Colonic mucosa (tissue), 4 donors: ENCODE results near the gene HORMAD2. TPM values are rescaled to one million over a fixed set of nuclear protein-coding genes. Genes with fewer than 3 reads are reported as not detected.

Source experiments
- DNase-seq: peaks from one replicate; pipeline ENCODE4 v3.0.0-alpha.2; 2020
- H3K27ac ChIP-seq: fragments of 200-600 bp; one replicate; pipeline ENCODE4 v1.8.0; 2021
- H3K27me3 ChIP-seq: fragments of 200-600 bp; one replicate; pipeline ENCODE4 v1.8.0; 2021
- H3K36me3 ChIP-seq: fragments of 200-600 bp; one replicate; pipeline ENCODE4 v1.8.0; 2021
- H3K4me1 ChIP-seq: fragments of 200-600 bp; one replicate; pipeline ENCODE4 v1.8.0; 2021; ENCODE audit warnings: mild to moderate bottlenecking
- H3K4me3 ChIP-seq: fragments of 200-600 bp; one replicate; pipeline ENCODE4 v1.8.0; 2021
- H3K9ac ChIP-seq, 2 donors: one replicate each; pipeline ENCODE4 v1.7.0; 2013; ENCODE audit warnings: control low read depth in 2 of 2, low read depth in 2 of 2, low read length in 2 of 2
- H3K9me3 ChIP-seq: fragments of 200-600 bp; one replicate; pipeline ENCODE4 v1.8.0; 2021
- intact Hi-C: fragments of 100-400 bp; cut with DNase I; formaldehyde crosslinking; loops from one replicate; pipeline ENCODE4 v1.14.1; 2022
- total RNA-seq, 2 donors: library from RNA; stranded (reverse); fragmentation: NEBNext Ultra II Directional in 1 of 2; extraction: Animal tissue kit (Norgen Biotek cat#: 25700) in 1 of 2; gene quantifications; one replicate each; pipeline ENCODE4 v1.2.1, GENCODE V29; 2021
- TF ChIP-seq, protein P1 (sequence below): fragments of 200-600 bp; IDR thresholded peaks from one replicate; pipeline ENCODE4 v1.8.0; 2022; ENCODE audit warnings: antibody characterized with exemption, mild to moderate bottlenecking
- donor health status: healthy.
- donor health status: DM: no; HTN: no; CAD: no.
- donor health status: DM: no; HTN: no; CAD: no.

Gene HORMAD2
- total RNA-seq, 2 donors from 2014 or later = not detected

DNA sequence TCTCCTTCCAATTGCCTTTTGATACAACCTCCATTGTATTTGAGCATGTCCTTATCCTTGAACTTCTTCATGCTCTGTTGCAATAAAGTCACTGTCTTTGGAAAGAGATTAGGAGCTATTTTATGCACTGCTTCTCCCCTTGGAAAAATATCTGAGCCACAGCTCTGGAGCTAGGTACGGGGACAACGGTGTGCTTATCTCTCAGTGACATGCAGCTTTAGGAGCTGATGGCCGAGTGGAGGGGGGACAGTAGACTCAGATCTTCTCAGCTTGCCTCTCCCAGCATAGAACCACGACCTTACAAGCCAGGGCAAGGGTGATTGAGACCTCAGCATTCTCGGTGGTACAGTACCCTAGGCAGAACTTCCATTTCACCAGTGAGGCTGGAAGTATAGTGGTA, 64.1 kb downstream of the HORMAD2 start:
- DNase-seq = no peak
- Histone ChIP-seq H3K27ac (no peak overlapping the region), H3K27me3 (no peaks in the 10 kb centered on the region), H3K4me3 (no peak overlapping the region), H3K4me1 (no peaks in the 10 kb centered on the region), H3K36me3 (no peaks in the 10 kb centered on the region), H3K9me3 (no peaks in the 10 kb centered on the region), H3K9ac (no peak overlapping the region)
- TF ChIP-seq, protein P1, sequence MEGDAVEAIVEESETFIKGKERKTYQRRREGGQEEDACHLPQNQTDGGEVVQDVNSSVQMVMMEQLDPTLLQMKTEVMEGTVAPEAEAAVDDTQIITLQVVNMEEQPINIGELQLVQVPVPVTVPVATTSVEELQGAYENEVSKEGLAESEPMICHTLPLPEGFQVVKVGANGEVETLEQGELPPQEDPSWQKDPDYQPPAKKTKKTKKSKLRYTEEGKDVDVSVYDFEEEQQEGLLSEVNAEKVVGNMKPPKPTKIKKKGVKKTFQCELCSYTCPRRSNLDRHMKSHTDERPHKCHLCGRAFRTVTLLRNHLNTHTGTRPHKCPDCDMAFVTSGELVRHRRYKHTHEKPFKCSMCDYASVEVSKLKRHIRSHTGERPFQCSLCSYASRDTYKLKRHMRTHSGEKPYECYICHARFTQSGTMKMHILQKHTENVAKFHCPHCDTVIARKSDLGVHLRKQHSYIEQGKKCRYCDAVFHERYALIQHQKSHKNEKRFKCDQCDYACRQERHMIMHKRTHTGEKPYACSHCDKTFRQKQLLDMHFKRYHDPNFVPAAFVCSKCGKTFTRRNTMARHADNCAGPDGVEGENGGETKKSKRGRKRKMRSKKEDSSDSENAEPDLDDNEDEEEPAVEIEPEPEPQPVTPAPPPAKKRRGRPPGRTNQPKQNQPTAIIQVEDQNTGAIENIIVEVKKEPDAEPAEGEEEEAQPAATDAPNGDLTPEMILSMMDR = no peak
- intact Hi-C loops = no loop called here

DNA sequence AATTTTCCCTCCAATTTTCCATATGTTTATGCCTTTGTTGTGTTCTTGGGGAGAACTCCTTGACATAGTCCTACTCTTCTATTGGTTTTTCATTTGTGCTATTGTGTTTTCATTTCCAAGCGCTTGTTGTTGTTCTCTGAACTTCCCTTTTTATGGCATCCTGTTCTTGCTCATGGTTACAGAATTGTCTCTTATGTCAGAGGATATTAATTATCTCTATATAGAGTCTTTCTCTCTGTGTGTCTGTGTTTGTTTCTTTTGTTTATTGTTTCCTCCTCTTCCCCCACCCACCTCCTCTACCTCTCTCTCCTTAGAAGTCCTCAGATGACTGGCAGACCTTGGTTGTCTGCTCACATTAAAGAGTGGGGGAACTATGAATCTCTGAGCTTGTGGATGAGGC, 69.9 kb downstream of the HORMAD2 start:
- DNase-seq = no peak
- Histone ChIP-seq H3K27me3 (no peaks in the 10 kb centered on the region), H3K9ac (no peak overlapping the region), H3K27ac (no peak overlapping the region), H3K36me3 (no peaks in the 10 kb centered on the region), H3K4me3 (no peak overlapping the region), H3K9me3 (no peaks in the 10 kb centered on the region), H3K4me1 (no peaks in the 10 kb centered on the region)
- TF ChIP-seq, protein P1 = no peak
- intact Hi-C loops = no loop called here

DNA sequence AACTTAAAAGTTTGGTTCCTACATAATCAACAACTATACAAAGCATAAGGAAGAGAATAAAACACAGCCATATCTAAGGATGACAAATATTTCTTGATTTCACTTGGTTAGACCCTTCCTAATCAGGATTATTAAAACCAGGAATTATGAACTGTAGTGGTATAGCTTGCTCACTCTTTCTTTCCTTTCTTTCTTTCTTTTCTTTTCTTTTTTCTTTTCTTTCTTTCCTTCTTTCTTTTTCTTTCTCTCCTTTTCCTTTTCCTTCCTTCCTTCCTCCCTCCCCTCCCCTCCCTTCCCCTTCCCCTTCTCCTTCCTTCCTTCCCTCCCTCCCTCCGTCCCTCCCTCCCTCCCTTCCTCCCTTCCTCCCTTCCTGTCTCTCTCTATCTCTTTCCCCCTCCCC, 78.0 kb downstream of the HORMAD2 start:
- H3K9ac ChIP-seq = no peak overlapping the region
- DNase-seq = no peak
- intact Hi-C loops = no loop called here
- H3K27me3 ChIP-seq = no peaks in the 10 kb centered on the region
- TF ChIP-seq, protein P1 = no peak
- H3K27ac ChIP-seq = no peak overlapping the region
- no peaks in the 10 kb centered on the region for H3K4me1 ChIP-seq
- H3K36me3 ChIP-seq = no peaks in the 10 kb centered on the region
- H3K4me3 ChIP-seq = no peak overlapping the region
- H3K9me3 ChIP-seq = no peaks in the 10 kb centered on the region

DNA sequence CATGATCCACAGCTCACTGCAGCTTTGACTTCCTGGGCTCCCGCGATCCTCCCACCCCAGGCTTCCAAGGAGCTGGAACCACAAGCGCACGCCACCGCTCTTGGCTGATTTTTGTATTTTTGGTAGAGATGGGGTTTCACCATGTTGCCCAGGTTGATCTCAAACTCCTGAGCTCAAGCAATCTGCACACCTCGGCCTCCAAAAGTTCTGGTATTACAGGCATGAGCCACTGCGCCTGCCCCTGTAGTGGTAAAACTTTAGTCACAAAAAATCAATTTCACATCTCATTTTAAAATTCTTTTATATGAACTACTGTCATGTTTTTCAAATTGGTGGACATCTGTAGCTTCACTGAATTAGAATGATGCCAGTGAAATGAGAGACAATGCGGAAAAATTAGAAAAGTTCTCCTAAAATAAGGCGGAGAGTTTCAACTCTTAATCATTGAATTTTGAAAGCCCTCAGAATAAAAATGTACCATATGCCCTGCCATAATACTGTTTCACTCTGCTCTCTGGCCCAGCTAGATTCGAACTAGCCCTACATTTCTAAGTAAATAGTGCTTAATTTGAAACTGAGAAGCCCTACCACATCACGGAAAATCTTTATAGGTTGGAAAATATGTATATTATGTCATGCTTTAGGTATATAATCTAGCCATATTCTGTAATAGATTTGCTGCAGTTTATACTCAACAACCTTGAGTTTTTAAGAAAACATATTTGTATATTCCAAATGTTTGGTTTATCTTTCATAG, 78.7 kb downstream of the HORMAD2 start:
- Histone ChIP-seq H3K27me3 (no peaks in the 10 kb centered on the region), H3K36me3 (no peaks in the 10 kb centered on the region), H3K9me3 (no peaks in the 10 kb centered on the region), H3K4me3 (no peak overlapping the region), H3K4me1 (no peaks in the 10 kb centered on the region), H3K27ac (no peak overlapping the region), H3K9ac (no peak overlapping the region)
- no peak for DNase-seq
- intact Hi-C loops = no loop called here
- TF ChIP-seq, protein P1 = no peak

DNA sequence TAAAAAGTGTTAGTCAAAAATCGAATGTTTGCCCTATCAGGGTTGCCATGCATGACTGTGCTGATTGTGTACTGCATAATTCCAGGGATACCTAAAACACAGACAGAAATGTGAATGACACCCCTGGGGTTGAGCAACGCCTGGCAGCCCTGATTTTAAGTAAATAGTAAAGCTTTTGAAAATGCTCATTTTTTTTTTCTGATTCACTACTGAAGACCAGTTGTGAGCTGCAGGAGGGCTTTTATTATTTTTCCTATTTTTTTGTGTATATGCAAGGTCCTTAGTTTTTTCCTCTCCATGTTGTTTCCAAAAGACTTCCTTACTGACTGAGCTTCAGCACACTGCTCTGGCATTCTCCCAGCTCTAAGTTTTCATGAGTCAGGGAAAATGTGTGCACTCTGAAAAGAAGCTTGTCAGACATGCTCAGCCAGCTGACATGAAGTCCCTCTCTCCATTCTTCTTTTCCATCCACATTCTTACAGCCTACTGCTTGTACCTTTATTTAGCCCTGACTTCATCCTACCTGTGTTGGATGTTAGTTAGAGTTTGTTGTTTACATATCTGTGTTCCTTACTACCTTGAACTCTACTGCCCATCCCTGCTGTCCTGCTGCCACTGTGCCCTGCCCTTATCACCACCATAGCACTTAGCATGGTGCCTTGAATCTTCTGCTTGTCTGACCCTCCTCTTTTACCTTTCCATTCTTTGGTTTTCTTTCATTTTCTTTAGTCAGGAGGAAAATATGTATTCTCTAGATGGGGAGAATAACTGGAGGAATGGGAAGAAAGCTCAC, 79.5 kb downstream of the HORMAD2 start:
- H3K27ac ChIP-seq = no peak overlapping the region
- no peak for DNase-seq
- H3K4me1 ChIP-seq = no peaks in the 10 kb centered on the region
- no peaks in the 10 kb centered on the region for H3K27me3 ChIP-seq
- H3K9me3 ChIP-seq = no peaks in the 10 kb centered on the region
- no peak overlapping the region for H3K4me3 ChIP-seq
- H3K36me3 ChIP-seq = no peaks in the 10 kb centered on the region
- intact Hi-C loops = no loop called here
- H3K9ac ChIP-seq = no peak overlapping the region
- TF ChIP-seq, protein P1 = no peak
